SK-N-MC (cell line): ENCODE results near the gene DST.

Source experiments
- DNase-seq: peaks from one replicate; pipeline ENCODE4 v3.0.0-alpha.2; 2011; ENCODE audit warnings: low read depth, low spot score
- H3K27ac ChIP-seq: fragments of 200-600 bp; sonication (generic); 2 replicates; pipeline ENCODE4 v1.5.1; 2016; ENCODE audit warnings: mixed run types
- H3K36me3 ChIP-seq: fragments of 200-600 bp; sonication (generic); 2 replicates; pipeline ENCODE4 v1.6.1; 2017; ENCODE audit warnings: antibody characterized with exemption, low read length, mixed read lengths; ENCODE audit not compliant: insufficient read depth
- H3K4me3 ChIP-seq: fragments of 200-600 bp; sonication (generic); 2 replicates; pipeline ENCODE4 v1.5.1; 2016
- H3K9ac ChIP-seq: fragments of 200-600 bp; sonication (generic); 2 replicates; pipeline ENCODE4 v1.8.0; 2017; ENCODE audit warnings: mixed run types, mixed read lengths; ENCODE audit not compliant: insufficient read length
- H3K9me3 ChIP-seq: fragments of 200-600 bp; sonication (generic); 2 replicates; pipeline ENCODE4 v1.6.1; 2017; ENCODE audit warnings: low read depth, mild to moderate bottlenecking, antibody characterized with exemption, low read length, moderate library complexity, mixed read lengths
- EZH2 ChIP-seq: fragments of 200-600 bp; sonication (generic); IDR thresholded peaks from one replicate; pipeline ENCODE4 v1.6.1; 2017; ENCODE audit warnings: antibody characterized with exemption
- FOXP2 ChIP-seq: optimal IDR thresholded peaks from 2 replicates; pipeline ENCODE3; 2011; ENCODE audit warnings: mild to moderate bottlenecking, moderate library complexity; ENCODE audit not compliant: insufficient read depth; ENCODE audit errors: extremely low read length, control extremely low read depth
- POLR2AphosphoS5 ChIP-seq: IDR thresholded peaks from 2 replicates; pipeline ENCODE4 v1.6.1; 2012; ENCODE audit warnings: mild to moderate bottlenecking, low read depth, low read length, borderline replicate concordance

The DST gene

DNA sequence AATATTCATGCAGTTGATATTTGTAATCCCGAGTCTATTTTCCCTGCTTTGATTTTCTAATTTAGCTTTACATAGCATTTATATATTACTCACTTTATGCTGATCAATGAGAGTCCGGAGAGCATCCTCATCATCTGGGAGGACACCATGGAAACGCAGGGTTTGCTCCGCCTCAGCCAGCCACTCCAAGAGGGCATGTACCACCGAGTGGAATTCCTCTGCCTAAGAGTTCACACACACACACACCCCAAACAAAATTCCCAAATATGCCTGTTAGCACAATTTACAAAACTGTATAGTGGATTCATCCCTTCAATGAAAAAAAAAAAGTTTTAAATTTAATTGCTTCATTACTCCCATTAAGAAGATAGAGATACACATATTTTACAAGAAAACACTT lies 160.7 kb downstream of the DST start:
- TF ChIP-seq FOXP2 (no peak), POLR2AphosphoS5 (no peak), EZH2 (no peak)
- Histone ChIP-seq H3K4me3 (no peak overlapping the region), H3K27ac (no peak overlapping the region), H3K9ac (no peak overlapping the region), H3K9me3 (no peaks in the 10 kb centered on the region), H3K36me3 (peaks cover 17% of the 10 kb centered on the region)
- DNase-seq = no peak

DNA sequence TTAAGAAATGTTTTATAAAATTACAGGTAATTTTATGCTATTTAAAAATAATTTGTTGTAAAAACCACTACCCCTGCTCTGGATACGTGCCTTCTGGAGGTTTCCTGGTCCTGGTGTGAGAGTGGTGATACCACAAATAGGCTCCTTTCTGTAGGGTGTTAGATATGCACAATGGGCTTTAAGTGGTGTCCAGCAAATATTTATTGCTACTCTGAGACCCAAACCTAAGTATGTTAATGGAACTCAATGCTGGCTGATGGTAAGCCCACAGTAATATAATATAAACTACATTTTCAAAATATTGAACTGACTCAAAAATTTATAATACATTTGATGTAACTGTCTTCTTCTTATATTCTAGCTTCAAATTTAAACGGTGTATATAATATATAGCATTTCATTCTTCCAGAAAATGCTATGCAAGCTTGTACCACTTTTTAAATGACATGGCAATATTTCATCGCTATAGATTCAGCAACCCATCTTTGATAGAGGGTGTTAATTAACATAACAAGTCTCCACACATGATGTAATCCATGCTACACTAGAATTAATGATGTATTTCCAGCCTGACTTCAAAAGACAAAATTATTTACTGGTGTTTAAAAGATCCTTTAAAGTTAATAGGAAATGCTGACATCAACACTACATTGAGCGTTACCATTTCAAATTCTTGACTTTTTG lies 161.9 kb downstream of the DST start:
- H3K4me3 ChIP-seq = no peak overlapping the region
- peaks cover 17% of the 10 kb centered on the region for H3K36me3 ChIP-seq
- no peak for DNase-seq
- no peaks in the 10 kb centered on the region for H3K9me3 ChIP-seq
- no peak for TF ChIP-seq EZH2
- no peak for TF ChIP-seq FOXP2
- no peak for TF ChIP-seq POLR2AphosphoS5
- H3K27ac ChIP-seq = peak overlapping the region; percentile 27
- H3K9ac ChIP-seq = no peak overlapping the region

DNA sequence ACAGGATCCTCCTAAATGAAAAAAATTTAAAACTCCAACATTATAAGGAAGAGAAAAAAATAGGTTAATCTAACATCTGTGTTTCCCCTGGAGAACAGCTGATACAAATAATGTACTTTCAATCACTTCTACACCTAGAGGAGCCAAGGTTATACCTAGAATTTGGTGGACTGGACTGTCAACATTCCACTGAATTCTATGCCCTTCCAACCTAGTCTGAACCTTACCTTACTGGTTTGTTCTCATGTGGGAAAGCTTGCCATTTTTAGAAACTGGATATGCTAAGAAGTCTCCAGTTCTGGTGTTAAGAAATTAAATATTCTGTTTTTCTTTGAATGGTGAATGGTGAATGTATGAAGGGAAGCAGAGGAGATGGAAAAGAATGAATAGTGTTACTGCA lies 162.4 kb downstream of the DST start:
- H3K9ac ChIP-seq = no peak overlapping the region
- H3K4me3 ChIP-seq = no peak overlapping the region
- TF ChIP-seq EZH2 (no peak), FOXP2 (no peak), POLR2AphosphoS5 (no peak)
- H3K9me3 ChIP-seq = no peaks in the 10 kb centered on the region
- peaks cover 17% of the 10 kb centered on the region for H3K36me3 ChIP-seq
- DNase-seq = no peak
- H3K27ac ChIP-seq = no peak overlapping the region

DNA sequence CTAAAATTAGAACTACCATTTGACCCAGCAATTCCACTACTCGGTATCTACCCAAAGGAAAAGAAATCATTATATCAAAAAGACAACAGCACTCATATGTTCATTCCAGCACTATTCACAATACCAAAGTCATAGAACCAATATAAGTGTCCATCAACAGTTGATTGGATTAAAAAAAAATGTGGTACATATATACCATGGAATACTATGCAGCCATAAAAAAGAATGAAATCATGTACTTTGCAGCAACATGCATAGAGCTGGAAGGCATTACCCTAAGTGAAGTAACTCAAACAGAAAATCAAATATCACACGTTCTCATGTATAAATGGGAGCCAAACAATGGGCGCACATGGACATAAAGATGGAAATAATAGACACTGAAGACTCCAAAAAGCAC lies 163.3 kb downstream of the DST start:
- no peak for DNase-seq
- no peaks in the 10 kb centered on the region for H3K9me3 ChIP-seq
- H3K4me3 ChIP-seq = no peak overlapping the region
- H3K36me3 ChIP-seq = peaks cover 12% of the 10 kb centered on the region
- TF ChIP-seq EZH2 = no peak
- TF ChIP-seq POLR2AphosphoS5 = no peak
- TF ChIP-seq FOXP2 = no peak
- no peak overlapping the region for H3K9ac ChIP-seq
- H3K27ac ChIP-seq = no peak overlapping the region

DNA sequence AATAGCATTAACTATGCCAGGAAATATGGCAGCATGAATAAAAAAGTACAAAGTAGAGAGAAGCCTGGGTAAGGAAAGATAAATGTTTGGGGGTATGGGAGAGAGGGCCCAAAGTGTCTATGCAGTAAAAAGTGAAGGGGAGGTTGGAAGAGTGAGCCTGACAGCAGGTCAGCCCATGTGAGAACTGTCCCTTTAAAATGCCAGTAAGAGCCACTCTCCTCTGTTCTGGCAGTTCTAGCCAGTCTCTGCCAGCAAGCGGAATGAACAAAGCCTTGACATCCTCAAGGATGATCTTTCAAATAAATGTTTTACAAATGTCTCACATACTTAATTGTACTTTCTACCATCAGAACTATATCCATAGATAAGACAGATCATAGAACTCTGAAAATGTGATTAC lies 164.5 kb downstream of the DST start:
- H3K9me3 ChIP-seq = no peaks in the 10 kb centered on the region
- peaks cover 15% of the 10 kb centered on the region for H3K36me3 ChIP-seq
- H3K27ac ChIP-seq = no peak overlapping the region
- no peak overlapping the region for H3K4me3 ChIP-seq
- no peak for TF ChIP-seq POLR2AphosphoS5
- no peak for TF ChIP-seq EZH2
- TF ChIP-seq FOXP2 = no peak
- H3K9ac ChIP-seq = no peak overlapping the region
- no peak for DNase-seq

DNA sequence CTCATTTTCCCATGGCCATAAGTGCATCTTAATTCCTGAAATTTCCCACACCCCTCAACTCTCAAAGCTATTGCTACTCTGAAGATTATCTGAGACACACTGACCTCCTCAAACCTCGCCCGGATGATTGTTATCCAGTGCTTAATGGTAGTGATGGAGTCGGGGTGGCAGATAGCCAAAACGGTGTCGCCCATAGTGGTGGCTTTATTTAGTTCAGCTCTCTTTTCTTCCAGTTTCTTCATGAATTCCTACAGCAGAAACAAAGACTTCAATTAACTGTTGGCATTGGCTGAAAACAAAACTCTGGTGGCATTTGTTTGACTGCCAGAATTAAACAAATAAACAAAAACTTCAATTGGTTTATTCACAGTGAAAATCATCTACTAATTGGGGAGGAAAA lies 165.4 kb downstream of the DST start:
- DNase-seq = no peak
- Histone ChIP-seq H3K4me3 (no peak overlapping the region), H3K9ac (no peak overlapping the region), H3K36me3 (peaks cover 15% of the 10 kb centered on the region), H3K9me3 (no peaks in the 10 kb centered on the region), H3K27ac (no peak overlapping the region)
- TF ChIP-seq FOXP2 (no peak), EZH2 (no peak), POLR2AphosphoS5 (no peak)

DNA sequence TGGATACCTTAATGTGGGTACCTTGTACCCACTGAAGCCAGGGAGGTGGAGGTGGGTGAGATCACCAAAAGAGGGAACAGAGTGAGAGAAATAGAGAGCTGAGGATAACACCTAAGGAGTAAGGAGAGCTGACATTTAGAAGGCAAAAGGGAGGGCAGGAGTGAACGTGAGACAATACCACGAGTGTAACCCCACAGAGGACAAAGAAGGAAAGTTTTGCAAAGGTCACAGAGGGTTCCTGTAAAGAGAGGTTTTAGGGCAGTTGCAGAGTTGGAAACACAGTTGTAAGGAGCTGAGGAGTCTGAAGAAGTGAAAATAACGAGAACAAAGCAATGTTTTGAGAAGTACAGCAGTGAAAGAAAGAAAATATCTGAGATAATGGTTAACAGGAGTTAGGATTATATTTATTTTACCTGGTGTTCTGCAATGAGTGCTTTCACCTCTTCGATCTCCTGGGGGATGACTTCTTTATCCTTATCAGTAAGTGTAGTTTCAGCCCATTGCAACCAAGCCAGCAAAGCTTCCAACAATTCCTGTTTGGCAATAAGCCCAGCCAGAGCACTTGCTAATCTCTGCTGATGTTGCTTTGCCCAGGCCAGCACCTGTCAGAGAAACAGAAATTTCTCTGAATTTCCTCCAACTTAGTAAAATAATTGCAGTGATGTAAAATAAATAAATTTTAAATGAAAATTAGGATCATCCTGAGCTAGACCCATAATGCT lies 166.8 kb downstream of the DST start:
- H3K9ac ChIP-seq = no peak overlapping the region
- H3K9me3 ChIP-seq = no peaks in the 10 kb centered on the region
- TF ChIP-seq FOXP2 (no peak), EZH2 (no peak), POLR2AphosphoS5 (no peak)
- H3K36me3 ChIP-seq = peaks cover 19% of the 10 kb centered on the region
- H3K4me3 ChIP-seq = no peak overlapping the region
- DNase-seq = no peak
- H3K27ac ChIP-seq = no peak overlapping the region

DNA sequence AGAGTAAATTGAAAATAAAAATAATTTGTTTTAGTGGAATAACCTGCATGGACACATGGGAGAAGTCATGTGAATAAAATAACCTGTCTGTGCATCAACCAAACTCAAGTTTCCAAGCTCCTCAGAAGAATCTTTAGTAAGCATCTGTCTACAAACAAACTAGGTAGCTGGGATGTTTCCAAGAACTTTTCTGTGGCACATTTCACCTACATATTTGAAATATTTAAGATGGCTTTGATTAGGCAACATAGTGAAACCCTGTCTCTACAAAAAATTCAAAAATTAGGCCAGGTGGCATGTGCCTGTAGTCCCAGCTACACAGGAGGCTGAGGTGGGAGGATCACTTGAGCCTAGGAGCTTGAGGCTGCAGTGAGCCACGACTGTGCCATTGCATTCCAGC lies 168.2 kb downstream of the DST start:
- H3K4me3 ChIP-seq = no peak overlapping the region
- H3K36me3 ChIP-seq = peaks cover 19% of the 10 kb centered on the region
- no peaks in the 10 kb centered on the region for H3K9me3 ChIP-seq
- no peak overlapping the region for H3K27ac ChIP-seq
- no peak for DNase-seq
- TF ChIP-seq POLR2AphosphoS5 = no peak
- TF ChIP-seq FOXP2 = no peak
- no peak for TF ChIP-seq EZH2
- H3K9ac ChIP-seq = no peak overlapping the region

DNA sequence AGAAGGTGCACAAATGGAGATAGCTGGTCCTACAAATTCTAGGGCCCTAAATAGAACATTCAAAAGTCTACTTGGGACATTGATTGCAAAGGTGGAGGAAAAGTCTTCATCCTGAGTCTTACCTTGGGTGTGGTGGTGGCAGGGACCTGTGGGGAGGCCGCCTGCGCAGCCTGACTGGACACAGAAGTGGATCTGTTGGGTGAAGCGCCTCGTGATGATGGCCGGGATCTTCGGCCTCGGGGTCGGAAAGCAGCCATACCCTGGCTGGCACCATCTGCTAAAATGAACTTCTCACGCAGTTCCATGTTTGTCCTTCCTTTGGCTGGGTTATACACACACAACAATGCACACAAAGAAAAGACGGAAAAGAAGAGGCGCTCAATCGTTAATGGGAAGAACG lies 179.2 kb downstream of the DST start:
- no peak for DNase-seq
- Histone ChIP-seq H3K4me3 (no peak overlapping the region), H3K9ac (no peak overlapping the region), H3K36me3 (peaks cover 17% of the 10 kb centered on the region), H3K9me3 (no peaks in the 10 kb centered on the region), H3K27ac (no peak overlapping the region)
- TF ChIP-seq FOXP2 (no peak), POLR2AphosphoS5 (no peak), EZH2 (no peak)
